Limb (tissue), 2 donors: ENCODE results near the gene PID1.
"Not testable (repeated sequence)": the region's sequence is repeated elsewhere in the genome, so short reads cannot be mapped to it uniquely, and the experiment has no call there.

Source experiments
- DNase-seq, 2 donors: peaks; one replicate each; pipeline ENCODE4 v3.0.0-alpha.2; 2016; ENCODE audit errors: extremely low spot score in 2 of 2

The PID1 gene

GRCh38 chr2:229218329-229218921, 52.7 kb downstream of the PID1 start:
- DNase-seq, result no peak

- DNase-seq, result no peak
These were observed 58.8 kb downstream of the PID1 start for GRCh38 chr2:229212241-229212640.

GRCh38 chr2:229210641-229211040, 60.4 kb downstream of the PID1 start:
- no peak for DNase-seq

- DNase-seq, result no peak
These were observed 64.5 kb downstream of the PID1 start for GRCh38 chr2:229206548-229206947.

- no peak for DNase-seq
These were observed 65.4 kb downstream of the PID1 start for GRCh38 chr2:229205704-229206103.

GRCh38 chr2:229202646-229203045, 68.4 kb downstream of the PID1 start:
- DNase-seq, result no peak

- no peak for DNase-seq
These were observed 69.6 kb downstream of the PID1 start for GRCh38 chr2:229201521-229201920.

GRCh38 chr2:229199267-229199666, 71.8 kb downstream of the PID1 start:
- no peak for DNase-seq

GRCh38 chr2:229196448-229196847, 74.6 kb downstream of the PID1 start:
- no peak for DNase-seq

- DNase-seq, result no peak
These were observed 75.6 kb downstream of the PID1 start for GRCh38 chr2:229195346-229195947.

GRCh38 chr2:229193281-229193680, 77.8 kb downstream of the PID1 start:
- DNase-seq, result no peak

GRCh38 chr2:229191413-229191812, 79.7 kb downstream of the PID1 start:
- DNase-seq, result no peak

GRCh38 chr2:229187123-229187522, 84.0 kb downstream of the PID1 start:
- DNase-seq, result not testable (repeated sequence)

GRCh38 chr2:229181641-229182040, 89.4 kb downstream of the PID1 start:
- DNase-seq, result no peak

GRCh38 chr2:229180658-229181057, 90.4 kb downstream of the PID1 start:
- DNase-seq, result no peak

GRCh38 chr2:229179628-229180027, 91.5 kb downstream of the PID1 start:
- DNase-seq, result no peak

- no peak for DNase-seq
These were observed 92.4 kb downstream of the PID1 start for GRCh38 chr2:229178706-229179105.

- DNase-seq, result no peak
These were observed 93.0 kb downstream of the PID1 start for GRCh38 chr2:229178117-229178516.

GRCh38 chr2:229176136-229176535, 95.0 kb downstream of the PID1 start:
- no peak for DNase-seq

- DNase-seq, result no peak
These were observed 95.6 kb downstream of the PID1 start for GRCh38 chr2:229175497-229175863.

GRCh38 chr2:229174794-229175496, 96.1 kb downstream of the PID1 start:
- no peak for DNase-seq

GRCh38 chr2:229173825-229174359, 97.2 kb downstream of the PID1 start:
- DNase-seq, result no peak

- no peak for DNase-seq
These were observed 100.2 kb downstream of the PID1 start for GRCh38 chr2:229170916-229171315.
